PFSK-1 (cell line): ENCODE measurements around the gene CALY.

Experiments
- FOXP2 ChIP-seq: optimal IDR thresholded peaks from 2 replicates; pipeline ENCODE3; 2011; ENCODE audit warnings: borderline replicate concordance, control low read depth, inconsistent platforms; ENCODE audit not compliant: insufficient read depth; ENCODE audit errors: extremely low read length, extremely low read depth
- POLR2AphosphoS5 ChIP-seq: IDR thresholded peaks from 2 replicates; pipeline ENCODE4 v1.6.1; 2012; ENCODE audit warnings: low read depth, mild to moderate bottlenecking, control low read depth, low read length, moderate library complexity
- REST ChIP-seq, 2 experiments: IDR thresholded peaks; 2 replicates each; pipeline versions ENCODE4 v1.6.1 to v1.8.0; 2011 to 2012; ENCODE audit warnings: low read depth in 2 of 2, low read length in 2 of 2, control low read depth in 1 of 2, inconsistent platforms in 1 of 2, mild to moderate bottlenecking in 1 of 2, moderate library complexity in 1 of 2; ENCODE audit not compliant: insufficient read depth in 1 of 2
- SIN3A ChIP-seq: IDR thresholded peaks from 2 replicates; pipeline ENCODE4 v1.6.1; 2012; ENCODE audit warnings: mild to moderate bottlenecking, low read length, moderate library complexity, borderline replicate concordance; ENCODE audit not compliant: insufficient read depth
- TAF1 ChIP-seq: IDR thresholded peaks from 2 replicates; pipeline ENCODE4 v1.6.1; 2012; ENCODE audit warnings: low read length, control low read depth, borderline replicate concordance; ENCODE audit not compliant: insufficient read depth

Gene CALY

GRCh38 chr10:133308421-133309099, 28.1 kb downstream of the CALY start, which contains the start of the genes TUBGCP2 and ZNF511:
Gene TUBGCP2 (minus strand): TSS chr10:133308872. CDS start chr10:133302941, 5,931 bp downstream.
Gene ZNF511 (plus strand): TSS chr10:133308914. CDS start chr10:133308944, 30 bp downstream.
- TF ChIP-seq TAF1 (peak; percentile 47; the same call in 1 of the 2 replicates), SIN3A (0 out of 2 replicates have a peak, but pooled peaks have one; percentile 21), FOXP2 (peak; percentile 76), POLR2AphosphoS5 (peak; percentile 58), REST (IDR thresholded peaks at IDR 0.05; ENCODE audit: insufficient read depth in 1 of 2, low read depth in 2 of 2, low read length in 2 of 2) (0 out of 4 replicates have a peak, but pooled peaks of 1 of the 2 experiments have one; percentile 26)

- TF ChIP-seq SIN3A (no peak), FOXP2 (no peak), POLR2AphosphoS5 (no peak), TAF1 (no peak), REST (IDR thresholded peaks at IDR 0.05; ENCODE audit: insufficient read depth in 1 of 2, low read depth in 2 of 2, low read length in 2 of 2) (no peak)
These were observed 28.8 kb downstream of the CALY start for GRCh38 chr10:133307776-133308420.

- TF ChIP-seq POLR2AphosphoS5 (no peak), SIN3A (no peak), TAF1 (no peak), FOXP2 (no peak)
These were observed 29.7 kb downstream of the CALY start for GRCh38 chr10:133306941-133307379.

GRCh38 chr10:133306097-133306476, 30.6 kb downstream of the CALY start:
- TF ChIP-seq POLR2AphosphoS5 (no peak), REST (IDR thresholded peaks at IDR 0.05; ENCODE audit: insufficient read depth in 1 of 2, low read depth in 2 of 2, low read length in 2 of 2) (no peak), FOXP2 (no peak), TAF1 (no peak), SIN3A (no peak)

GRCh38 chr10:133303206-133303605, 33.5 kb downstream of the CALY start:
- TF ChIP-seq FOXP2, result no peak
- no peak for TF ChIP-seq TAF1

GRCh38 chr10:133302230-133302629, 34.5 kb downstream of the CALY start:
- TF ChIP-seq POLR2AphosphoS5, result no peak
- TF ChIP-seq REST (IDR thresholded peaks at IDR 0.05; ENCODE audit: insufficient read depth in 1 of 2, low read depth in 2 of 2, low read length in 2 of 2), result no peak
- TF ChIP-seq TAF1, result no peak
- no peak for TF ChIP-seq FOXP2
- no peak for TF ChIP-seq SIN3A
